Calu3 (cell line): ENCODE measurements around the gene PRPF38A. TPM values are rescaled to one million over a fixed set of nuclear protein-coding genes. Genes with fewer than 3 reads are reported as not detected.

Source experiments
- BruUV-seq: library from RNA; stranded (reverse); fragments of 400-500 nt; replicated peaks from 2 replicates; lab custom pipeline; 2021; lab: Mats Ljungman, UMichigan
- CTCF ChIA-PET: fragments of 300-600 bp; sonication (Branson Sonifier 250); formaldehyde crosslinking; loops from one replicate; lab custom pipeline; 2022; ENCODE audit warnings: antibody characterized with exemption; lab: Charles Lee
- DNase-seq: peaks from one replicate; pipeline ENCODE4 v3.0.0; 2022
- H3K27ac Mint-ChIP-seq: one replicate; pipeline ENCODE4 v1.8.0; 2022; ENCODE audit warnings: mixed read lengths; ENCODE audit not compliant: unreplicated experiment
- H3K27me3 Mint-ChIP-seq: one replicate; pipeline ENCODE4 v1.8.0; 2022; ENCODE audit warnings: mixed read lengths; ENCODE audit not compliant: unreplicated experiment
- H3K36me3 Mint-ChIP-seq: one replicate; pipeline ENCODE4 v1.8.0; 2022; ENCODE audit warnings: mild to moderate bottlenecking, moderate library complexity, mixed read lengths; ENCODE audit not compliant: insufficient read depth, unreplicated experiment
- H3K4me1 Mint-ChIP-seq: one replicate; pipeline ENCODE4 v1.8.0; 2022; ENCODE audit warnings: mild to moderate bottlenecking, low read depth, mixed read lengths; ENCODE audit not compliant: unreplicated experiment
- H3K4me3 Mint-ChIP-seq: one replicate; pipeline ENCODE4 v1.8.0; 2022; ENCODE audit warnings: mild to moderate bottlenecking, low read depth, moderate library complexity, mixed read lengths; ENCODE audit not compliant: unreplicated experiment
- H3K9me3 Mint-ChIP-seq: one replicate; pipeline ENCODE4 v1.8.0; 2022; ENCODE audit warnings: low read depth, mixed read lengths; ENCODE audit not compliant: unreplicated experiment
- CTCF ChIP-seq: fragments of 200-600 bp; IDR thresholded peaks from one replicate; pipeline ENCODE4 v1.8.0; 2022; ENCODE audit warnings: antibody characterized with exemption; ENCODE audit not compliant: unreplicated experiment
- intact Hi-C: fragments of 100-400 bp; cut with micrococcal nuclease; formaldehyde crosslinking; loops from one replicate; pipeline ENCODE4 v1.10.0; 2022; ENCODE audit not compliant: unreplicated experiment
- total RNA-seq: library from RNA; stranded (reverse); gene quantifications from 2 replicates; pipeline ENCODE4 v1.2.3, GENCODE V29; 2022

Gene PRPF38A
- total RNA-seq, 1 experiment from 2014 or later, result 52.4 TPM

- no peak for DNase-seq
- TF ChIP-seq CTCF, result no peak
- H3K27me3 Mint-ChIP-seq, result no peaks in the 10 kb centered on the region
- BruUV-seq, result no TSS peak
- H3K4me3 Mint-ChIP-seq, result no peak overlapping the region
- H3K4me1 Mint-ChIP-seq, result no peaks in the 10 kb centered on the region
- intact Hi-C loops, result no loop called here
- H3K27ac Mint-ChIP-seq, result no peak overlapping the region
- H3K36me3 Mint-ChIP-seq, result peaks cover 18% of the 10 kb centered on the region
- H3K9me3 Mint-ChIP-seq, result no peaks in the 10 kb centered on the region
- CTCF ChIA-PET, result no interaction called here
These were observed 19.0 kb upstream of the PRPF38A start for GRCh38 chr1:52385376-52385775.

- no peaks in the 10 kb centered on the region for H3K27me3 Mint-ChIP-seq
- no TSS peak for BruUV-seq
- peak overlapping the region; percentile 28 for H3K27ac Mint-ChIP-seq
- H3K4me1 Mint-ChIP-seq, result no peaks in the 10 kb centered on the region
- no peak for TF ChIP-seq CTCF
- H3K36me3 Mint-ChIP-seq, result peaks cover 28% of the 10 kb centered on the region
- DNase-seq, result no peak
- no peak overlapping the region for H3K4me3 Mint-ChIP-seq
- CTCF ChIA-PET, result no interaction called here
- intact Hi-C loops, result no loop called here
- H3K9me3 Mint-ChIP-seq, result no peaks in the 10 kb centered on the region
These were observed 17.9 kb upstream of the PRPF38A start for GRCh38 chr1:52386458-52386857.

- CTCF ChIA-PET, result no interaction called here
- intact Hi-C loops, result no loop called here
- H3K27me3 Mint-ChIP-seq, result no peaks in the 10 kb centered on the region
- no peak for DNase-seq
- TF ChIP-seq CTCF, result no peak
- H3K4me3 Mint-ChIP-seq, result no peak overlapping the region
- no peaks in the 10 kb centered on the region for H3K9me3 Mint-ChIP-seq
- no peaks in the 10 kb centered on the region for H3K4me1 Mint-ChIP-seq
- peaks cover 10% of the 10 kb centered on the region for H3K36me3 Mint-ChIP-seq
- no TSS peak for BruUV-seq
- H3K27ac Mint-ChIP-seq, result no peak overlapping the region
These were observed 11.2 kb upstream of the PRPF38A start for GRCh38 chr1:52393174-52393573.

- H3K4me1 Mint-ChIP-seq, result peaks cover 24% of the 10 kb centered on the region
- H3K4me3 Mint-ChIP-seq, result no peak overlapping the region
- no peaks in the 10 kb centered on the region for H3K9me3 Mint-ChIP-seq
- no peak for DNase-seq
- TF ChIP-seq CTCF, result no peak
- intact Hi-C loops, result loop anchor here (10.0 kb wide), 1 partner anchor 285 kb away; no protein-coding TSS in a partner anchor
- CTCF ChIA-PET, result interaction anchor here (0.6 to 0.9 kb wide), 2 partner anchors 43 to 51 kb away, joined by 4 read pairs; no protein-coding TSS in a partner anchor
- no peak overlapping the region for H3K27ac Mint-ChIP-seq
- no TSS peak for BruUV-seq
- peaks cover 37% of the 10 kb centered on the region for H3K36me3 Mint-ChIP-seq
- H3K27me3 Mint-ChIP-seq, result no peaks in the 10 kb centered on the region
These were observed 4.8 kb upstream of the PRPF38A start for GRCh38 chr1:52399629-52400028.
